ENCODE data around the gene TSTD1. TPM values are rescaled to one million over a fixed set of nuclear protein-coding genes. Genes with fewer than 3 reads are reported as not detected.
A peak's percentile ranks its signal among the peaks of the same experiment; 100 is the strongest.

The TSTD1 gene
- total RNA-seq, 1 experiment from 2014 or later = 116 TPM

- TF ChIP-seq ZBTB33 (IDR thresholded peaks at IDR 0.05; ENCODE audit: extremely low read depth, insufficient replicate concordance, low read length) (no peak), RAD21 (IDR thresholded peaks at IDR 0.05; ENCODE audit: low read depth) (no peak), SP1 (IDR thresholded peaks at IDR 0.05; ENCODE audit: low read depth) (peak; percentile 96), EZH2phosphoT487 (IDR thresholded peaks at IDR 0.05; ENCODE audit: borderline replicate concordance) (no peak), POLR2A (IDR thresholded peaks at IDR 0.05; ENCODE audit: borderline replicate concordance, extremely low read depth, insufficient read depth, insufficient read length) (peak; percentile 41)
Observed at GRCh38 chr1:161021165-161021969, 17.4 kb downstream of the TSTD1 start (continued).

- TF ChIP-seq POLR2AphosphoS5 (IDR thresholded peaks at IDR 0.05; ENCODE audit: low read depth, low read length) = peak; percentile 81; the same call in 1 of the 2 replicates
- no peak for TF ChIP-seq ELF1 (IDR thresholded peaks at IDR 0.05; ENCODE audit: borderline replicate concordance, low read depth)
- TF ChIP-seq ZBTB33 (IDR thresholded peaks at IDR 0.05; ENCODE audit: extremely low read depth, insufficient replicate concordance, low read length) = no peak
- TF ChIP-seq EZH2 (IDR thresholded peaks at IDR 0.05) = no peak
- TF ChIP-seq CTCF (IDR thresholded peaks at IDR 0.05 in 2 of 3, conservative IDR thresholded peaks at IDR 0.05 in 1 of 3; ENCODE audit: borderline replicate concordance in 1 of 3, insufficient read depth in 1 of 3, low read depth in 2 of 3, low read length in 2 of 3) = peak in 2 of 3 experiments; percentile 23 to 34; a peak in 4 of 6 replicates
- no peak for TF ChIP-seq SP1 (IDR thresholded peaks at IDR 0.05; ENCODE audit: low read depth)
- ChIA-PET CTCF (interaction anchor here (1.0 to 3.0 kb wide), 9 partner anchors 12 to 345 kb away, joined by 3 to 19 read pairs (median 5); partner anchors contain the start of genes ITLN2 and TSTD1), POLR2A (interaction anchor here (0.6 to 3.0 kb wide), 19 partner anchors 8 to 163 kb away, joined by 3 to 24 read pairs (median 5); partner anchors contain the start of genes DEDD, NECTIN4, TSTD1 and USF1), RAD21 (ENCODE audit: low non-redundant PET in 1 of 2, low total read pairs in 2 of 2, uncharacterized antibody in 2 of 2, unreplicated experiment in 2 of 2) (interaction anchor here (0.9 to 1.2 kb wide), 2 partner anchors 23 to 25 kb away, joined by 4 to 5 read pairs; partner anchors contain the start of gene USF1 (in 1 of the 2))
- Histone ChIP-seq H3K4me2 (ENCODE audit: low read length) (peak within 1 kb of the TSS; percentile 95), H2AFZ (ENCODE audit: low read depth, low read length, poor library complexity, severe bottlenecking) (no peak within 1 kb of the TSS), H3K4me1 (ENCODE audit: control insufficient read depth in 1 of 2, insufficient read depth in 2 of 2, low read length in 2 of 2) (peaks cover 18 to 45% of the 10 kb centered on the region in 2 experiments), H3K4me3 (replicated peaks in 1 of 2; ENCODE audit: low read depth in 1 of 2, low read length in 2 of 2) (peak within 1 kb of the TSS; percentile 96 to 97), H3K79me2 (ENCODE audit: insufficient read depth, low read length) (peaks cover 48% of the 10 kb centered on the region), H3K9ac (ENCODE audit: low read length) (peak within 1 kb of the TSS; percentile 98), H3K9me2 (ENCODE audit: insufficient read depth) (no peaks in the 10 kb centered on the region), H3K9me3 (ENCODE audit: control insufficient read depth in 1 of 2, insufficient read depth in 1 of 2, low read depth in 1 of 2, low read length in 2 of 2) (no peaks in the 10 kb centered on the region), H3K27me3 (ENCODE audit: insufficient read depth, low read length) (no peaks in the 10 kb centered on the region), H3K27ac (ENCODE audit: low read depth, low read length) (peak within 1 kb of the TSS; percentile 68), H4K20me1 (ENCODE audit: insufficient read depth) (0 out of 2 replicates have a peak, but pooled peaks cover 5% of the 10 kb centered on the region), H3K36me3 (ENCODE audit: control insufficient read depth in 1 of 2, insufficient read depth in 2 of 2, low read length in 2 of 2) (peaks cover 0 to 2% of the 10 kb centered on the region in 2 experiments; a peak in 1 of 4 replicates)
- no peak for DNase-seq (ENCODE audit: low read depth, low spot score)
- intact Hi-C loops (cut with micrococcal nuclease) = loop anchor here (1.0 to 5.0 kb wide), 3 partner anchors 77 to 132 kb away; partner anchors contain the start of genes KLHDC9, NIT1, PFDN2 and UFC1
- peak; percentile 53 for ATAC-seq
- BruUV-seq (replicated peaks) = TSS peak; percentile 75
Observed at GRCh38 chr1:161020509-161021164, 18.1 kb downstream of the TSTD1 start, which contains the start of gene F11R. TSS of gene F11R (minus strand) at chr1:161021152. CDS start at chr1:161021073, 79 bp downstream.
